Endodermal cell (in vitro differentiated cells): ENCODE data around the gene VSTM4. TPM values are rescaled to one million over a fixed set of nuclear protein-coding genes. Genes with fewer than 3 reads are reported as not detected.

Experiments used
- DNase-seq: peaks from one replicate; pipeline ENCODE4 v3.0.0-alpha.2; 2017
- H3K27ac ChIP-seq: 2 replicates; pipeline ENCODE4 v1.5.1; 2013; ENCODE audit warnings: mild to moderate bottlenecking, low read depth, low read length, moderate library complexity
- H3K27me3 ChIP-seq: 2 replicates; pipeline ENCODE4 v1.6.1; 2013; ENCODE audit warnings: mild to moderate bottlenecking, low read length, moderate library complexity; ENCODE audit not compliant: insufficient read depth, control insufficient read depth, poor library complexity, severe bottlenecking
- H3K36me3 ChIP-seq: 2 replicates; pipeline ENCODE4 v1.7.0; 2013; ENCODE audit warnings: mild to moderate bottlenecking, low read length, moderate library complexity; ENCODE audit not compliant: control insufficient read depth, insufficient read depth
- H3K4me1 ChIP-seq: one replicate; pipeline ENCODE4 v1.7.0; 2013; ENCODE audit warnings: low read length; ENCODE audit not compliant: control insufficient read depth, insufficient read depth
- H3K4me3 ChIP-seq: 2 replicates; pipeline ENCODE4 v1.5.1; 2013; ENCODE audit warnings: mild to moderate bottlenecking, low read length, moderate library complexity
- H3K9ac ChIP-seq: 2 replicates; pipeline ENCODE4 v1.6.1; 2013; ENCODE audit warnings: mild to moderate bottlenecking, low read length, moderate library complexity; ENCODE audit not compliant: poor library complexity, severe bottlenecking; ENCODE audit errors: extremely low read depth
- H3K9me3 ChIP-seq: 2 replicates; pipeline ENCODE4 v1.6.1; 2013; ENCODE audit warnings: mild to moderate bottlenecking, low read length, moderate library complexity; ENCODE audit not compliant: control insufficient read depth
- H3K27ac Mint-ChIP-seq: 2 replicates; pipeline ENCODE4 v1.8.0; 2020; ENCODE audit warnings: mixed read lengths
- H3K27me3 Mint-ChIP-seq: 2 replicates; pipeline ENCODE4 v1.8.0; 2021; ENCODE audit warnings: mild to moderate bottlenecking, mixed read lengths; ENCODE audit not compliant: insufficient read depth
- H3K36me3 Mint-ChIP-seq: 2 replicates; pipeline ENCODE4 v1.8.0; 2020; ENCODE audit warnings: low read depth, mixed read lengths
- H3K4me1 Mint-ChIP-seq: 2 replicates; pipeline ENCODE4 v1.8.0; 2020; ENCODE audit warnings: mixed read lengths
- H3K4me3 Mint-ChIP-seq: 2 replicates; pipeline ENCODE4 v1.8.0; 2020; ENCODE audit warnings: mild to moderate bottlenecking, moderate library complexity, mixed read lengths
- H3K9me3 Mint-ChIP-seq: 2 replicates; pipeline ENCODE4 v1.8.0; 2020; ENCODE audit warnings: mild to moderate bottlenecking, mixed read lengths
- WGBS, 2 experiments: methylation state at CpG; one replicate each; pipeline versions ENCODE4 v1.1.5 to v1.1.7; 2013; ENCODE audit warnings: missing lambda C conversion rate in 2 of 2, mixed read lengths in 1 of 2; ENCODE audit not compliant: insufficient coverage in 1 of 2, insufficient read length in 1 of 2; 5-methylcytosine and 5-hydroxymethylcytosine counted together
- long read RNA-seq, 4 experiments: library from polyadenylated mRNA in 2 of 4; library from RNA in 1 of 4; library from capped mRNA in 1 of 4; stranded (forward) in 3 of 4; unstranded in 1 of 4; transcript quantifications; one replicate each; pipeline ENCODE4 v2.0.0, GENCODE V29; 2020 to 2021; ENCODE audit warnings: inconsistent platforms in 1 of 4
- polyA plus RNA-seq, 2 experiments: library from polyadenylated mRNA; stranded (reverse); fragments of 50-300 nt; gene quantifications; one replicate each; pipeline ENCODE4 v1.2.3, GENCODE V29; 2013
- total RNA-seq, 2 donors: library from RNA; stranded (reverse); fragmentation: NEBNext Ultra II Directional in 1 of 2; extraction: Animal tissue kit (Norgen Biotek cat#: 25700) in 1 of 2; gene quantifications; 2 replicates in 1 of 2; 3 replicates in 1 of 2; pipeline ENCODE4 v1.2.1, GENCODE V29; 2021
- TF ChIP-seq, protein P1 (sequence below): fragments of 200-600 bp; sonication (generic); conservative IDR thresholded peaks from 2 replicates; pipeline ENCODE4 v1.5.0; 2021; ENCODE audit warnings: antibody characterized with exemption, mild to moderate bottlenecking

VSTM4 gene, protein sequence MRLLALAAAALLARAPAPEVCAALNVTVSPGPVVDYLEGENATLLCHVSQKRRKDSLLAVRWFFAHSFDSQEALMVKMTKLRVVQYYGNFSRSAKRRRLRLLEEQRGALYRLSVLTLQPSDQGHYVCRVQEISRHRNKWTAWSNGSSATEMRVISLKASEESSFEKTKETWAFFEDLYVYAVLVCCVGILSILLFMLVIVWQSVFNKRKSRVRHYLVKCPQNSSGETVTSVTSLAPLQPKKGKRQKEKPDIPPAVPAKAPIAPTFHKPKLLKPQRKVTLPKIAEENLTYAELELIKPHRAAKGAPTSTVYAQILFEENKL
- total RNA-seq: under 1 TPM; 0.51 to 0.77 TPM
- polyA plus RNA-seq (2013, experiment 1 of 2): 1.4 TPM
- 1.1 TPM for polyA plus RNA-seq (2013, experiment 2 of 2)
- long read RNA-seq, experiment 1, full-length matches to known transcripts: 1 of 1 reads
- long read RNA-seq, experiment 1, partial matches to known transcripts: 0 of 1 reads
- long read RNA-seq, experiment 1, other reads (novel, unspliced or antisense): 0 of 1 reads
- long read RNA-seq, experiment 2, full-length matches to known transcripts: 2 of 3 reads
- long read RNA-seq, experiment 2, partial matches to known transcripts: 0 of 3 reads
- long read RNA-seq, experiment 2, other reads (novel, unspliced or antisense): 1 of 3 reads
- long read RNA-seq, experiment 3, partial matches to known transcripts: 0 of 1 reads
- long read RNA-seq, experiment 3, other reads (novel, unspliced or antisense): 1 of 1 reads
- long read RNA-seq, experiment 4: 0 reads

DNA sequence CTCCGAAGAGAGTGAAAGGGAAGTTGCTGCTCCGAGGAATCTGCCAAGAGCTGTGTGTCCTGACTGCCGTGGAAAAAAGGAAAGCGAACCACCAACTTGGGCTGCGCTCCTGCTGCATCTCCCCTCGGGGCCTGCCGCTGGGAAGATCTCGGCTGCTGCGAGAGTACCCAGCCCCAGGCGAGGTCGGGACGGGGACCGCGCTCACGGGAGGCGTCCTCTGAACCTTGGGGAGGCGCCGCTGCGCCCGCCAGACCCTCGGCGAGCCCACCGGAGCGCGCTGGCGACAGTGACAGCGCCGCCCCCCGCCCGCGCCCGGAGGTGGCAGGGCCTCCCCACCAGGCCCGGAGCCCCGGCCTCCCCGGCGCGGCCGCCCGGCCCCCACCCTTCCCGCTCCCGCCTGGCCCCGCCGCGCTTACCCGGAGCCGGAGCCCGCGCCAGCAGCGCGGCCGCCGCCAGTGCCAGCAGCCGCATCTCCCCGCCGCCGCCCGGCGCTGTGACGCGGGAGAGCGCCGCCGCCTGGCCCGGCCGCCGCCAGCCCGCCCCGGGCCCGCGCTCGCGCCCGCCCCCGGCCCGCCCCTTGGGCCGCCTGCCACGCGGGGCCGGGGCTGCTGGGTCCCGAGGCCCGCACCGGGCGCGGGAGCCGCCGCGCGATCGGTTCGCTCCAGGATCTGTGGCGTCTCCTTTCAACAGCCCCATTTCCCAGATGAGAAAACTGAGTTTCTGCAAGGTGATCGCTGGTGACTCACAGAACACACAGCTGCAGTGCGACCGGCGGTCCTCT, at the start of gene VSTM4:
TSS of gene VSTM4 (minus strand) at position 508 of the 781 bp plus-strand sequence. CDS start at position 471, 37 bp downstream.
- Mint-ChIP-seq H3K4me1 (peaks cover 18% of the 10 kb centered on the region), H3K27me3 (peaks cover 36% of the 10 kb centered on the region), H3K27ac (peak within 1 kb of the TSS; percentile 61), H3K36me3 (no peaks in the 10 kb centered on the region), H3K4me3 (peak within 1 kb of the TSS; percentile 61), H3K9me3 (no peaks in the 10 kb centered on the region)
- no peaks in the 10 kb centered on the region for H3K36me3 ChIP-seq
- peak within 1 kb of the TSS; percentile 29 for H3K9ac ChIP-seq
- H3K9me3 ChIP-seq: no peaks in the 10 kb centered on the region
- H3K27me3 ChIP-seq: peaks cover 63% of the 10 kb centered on the region
- H3K4me1 ChIP-seq: no peaks in the 10 kb centered on the region
- TF ChIP-seq, protein P1, sequence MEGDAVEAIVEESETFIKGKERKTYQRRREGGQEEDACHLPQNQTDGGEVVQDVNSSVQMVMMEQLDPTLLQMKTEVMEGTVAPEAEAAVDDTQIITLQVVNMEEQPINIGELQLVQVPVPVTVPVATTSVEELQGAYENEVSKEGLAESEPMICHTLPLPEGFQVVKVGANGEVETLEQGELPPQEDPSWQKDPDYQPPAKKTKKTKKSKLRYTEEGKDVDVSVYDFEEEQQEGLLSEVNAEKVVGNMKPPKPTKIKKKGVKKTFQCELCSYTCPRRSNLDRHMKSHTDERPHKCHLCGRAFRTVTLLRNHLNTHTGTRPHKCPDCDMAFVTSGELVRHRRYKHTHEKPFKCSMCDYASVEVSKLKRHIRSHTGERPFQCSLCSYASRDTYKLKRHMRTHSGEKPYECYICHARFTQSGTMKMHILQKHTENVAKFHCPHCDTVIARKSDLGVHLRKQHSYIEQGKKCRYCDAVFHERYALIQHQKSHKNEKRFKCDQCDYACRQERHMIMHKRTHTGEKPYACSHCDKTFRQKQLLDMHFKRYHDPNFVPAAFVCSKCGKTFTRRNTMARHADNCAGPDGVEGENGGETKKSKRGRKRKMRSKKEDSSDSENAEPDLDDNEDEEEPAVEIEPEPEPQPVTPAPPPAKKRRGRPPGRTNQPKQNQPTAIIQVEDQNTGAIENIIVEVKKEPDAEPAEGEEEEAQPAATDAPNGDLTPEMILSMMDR: peak; percentile 33
- peak within 1 kb of the TSS; percentile 79 for H3K4me3 ChIP-seq
- DNase-seq: peak; percentile 79
- H3K27ac ChIP-seq: no peak within 1 kb of the TSS
- 4 to 9% methylated on average over 29 to 95 of the region's 95 CpGs for WGBS, 2 experiments

DNA sequence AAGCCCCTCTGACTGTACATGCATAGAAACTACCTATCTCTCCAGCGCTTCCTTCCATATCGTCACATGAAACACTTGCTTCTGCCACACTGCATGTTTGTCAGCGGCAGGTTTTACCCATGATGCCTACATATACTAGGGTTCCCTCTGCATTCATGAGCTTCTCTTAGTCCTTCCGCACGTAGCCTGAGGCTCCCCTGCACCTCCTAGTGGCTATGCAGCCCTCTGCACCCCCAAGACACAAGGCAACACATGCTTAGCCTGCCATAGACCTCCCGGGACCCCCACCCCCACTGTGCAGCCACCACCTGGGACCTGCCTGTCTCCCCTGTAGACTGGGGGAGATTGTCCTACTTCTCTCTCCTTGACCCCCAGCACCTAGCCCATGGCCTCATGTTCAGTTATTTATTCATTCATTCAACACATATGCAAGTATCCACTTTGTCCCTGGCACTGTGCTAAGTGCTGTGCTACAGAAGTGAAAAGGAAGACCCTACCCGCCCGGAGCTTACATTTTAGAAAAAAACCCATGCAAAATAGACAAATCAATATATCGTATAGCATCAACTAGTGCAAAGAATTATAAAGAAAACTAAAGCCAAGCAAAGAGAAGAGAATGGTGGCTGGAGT, 49.4 kb upstream of the VSTM4 start:
- peak; percentile 89 for DNase-seq
- H3K9me3 Mint-ChIP-seq: no peaks in the 10 kb centered on the region
- Histone ChIP-seq H3K27me3 (no peaks in the 10 kb centered on the region), H3K9ac (no peak overlapping the region), H3K27ac (no peak overlapping the region), H3K4me3 (no peak overlapping the region), H3K36me3 (no peaks in the 10 kb centered on the region), H3K4me1 (no peaks in the 10 kb centered on the region), H3K9me3 (no peaks in the 10 kb centered on the region)
- 71 to 78% methylated on average over 4 to 9 of the region's 9 CpGs for WGBS, 2 experiments
- H3K4me3 Mint-ChIP-seq: no peak overlapping the region
- peaks cover 5% of the 10 kb centered on the region for H3K4me1 Mint-ChIP-seq
- TF ChIP-seq, protein P1: peak; percentile 86
- H3K36me3 Mint-ChIP-seq: no peaks in the 10 kb centered on the region
- no peaks in the 10 kb centered on the region for H3K27me3 Mint-ChIP-seq
- no peak overlapping the region for H3K27ac Mint-ChIP-seq

DNA sequence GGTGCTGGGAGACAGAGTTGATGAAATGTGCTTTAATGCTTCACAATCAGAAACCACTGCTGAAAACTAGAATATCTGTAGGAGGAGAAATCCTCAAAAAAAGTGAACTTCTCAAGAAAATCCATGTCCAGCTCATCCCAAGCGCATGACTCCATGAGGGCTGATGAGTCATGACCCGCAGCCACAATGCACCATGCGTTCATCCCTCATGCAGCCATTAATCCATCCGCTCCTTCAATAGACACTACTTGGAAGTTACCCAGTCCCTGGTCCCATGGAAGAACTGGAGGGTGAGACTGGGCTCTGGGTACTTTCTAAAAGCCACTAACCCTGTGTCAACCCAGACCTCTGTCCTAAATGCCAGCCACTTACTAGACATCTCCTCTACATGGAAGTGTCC, 48.4 kb upstream of the VSTM4 start:
- 95 to 100% methylated on average over 1 to 4 of the region's 4 CpGs for WGBS, 2 experiments
- Histone ChIP-seq H3K27me3 (no peaks in the 10 kb centered on the region), H3K27ac (no peak overlapping the region), H3K9me3 (no peaks in the 10 kb centered on the region), H3K4me1 (no peaks in the 10 kb centered on the region), H3K9ac (no peak overlapping the region), H3K4me3 (no peak overlapping the region), H3K36me3 (no peaks in the 10 kb centered on the region)
- no peak for DNase-seq
- Mint-ChIP-seq H3K36me3 (no peaks in the 10 kb centered on the region), H3K27ac (no peak overlapping the region), H3K9me3 (no peaks in the 10 kb centered on the region), H3K27me3 (no peaks in the 10 kb centered on the region), H3K4me3 (no peak overlapping the region), H3K4me1 (peaks cover 5% of the 10 kb centered on the region)
- TF ChIP-seq, protein P1: no peak
